IMR-90 (cell line): ENCODE results near the gene TIMM17B. TPM values are rescaled to one million over a fixed set of nuclear protein-coding genes. Genes with fewer than 3 reads are reported as not detected.

Experiments
- ATAC-seq: fragments of 200-7000 bp; cut with Tn5 transposase; 2 replicates; pipeline ENCODE4 v1.9.1; 2020; ENCODE audit warnings: low read depth, mild to moderate bottlenecking, moderate library complexity
- BruUV-seq: library from RNA; stranded (reverse); fragments of 400-500 nt; replicated peaks from 2 replicates; lab custom pipeline; 2021; lab: Mats Ljungman, UMichigan
- CTCF ChIA-PET: fragments of 300-600 bp; formaldehyde crosslinking; extraction: SDS; loops from one replicate; lab custom pipeline; 2021; ENCODE audit warnings: antibody characterized with exemption; lab: Yijun Ruan, JAX
- POLR2A ChIA-PET: fragments of 300-600 bp; sonication (Branson Sonifier 250); formaldehyde crosslinking; loops from one replicate; lab custom pipeline; 2022; ENCODE audit warnings: antibody characterized with exemption; ENCODE audit not compliant: unreplicated experiment; lab: Charles Lee
- DNase-seq: peaks from one replicate; pipeline ENCODE4 v3.0.0; 2013
- H2AFZ ChIP-seq: replicated peaks from 2 replicates; pipeline ENCODE3; 2013; ENCODE audit warnings: low read length, mild to moderate bottlenecking; ENCODE audit not compliant: poor library complexity
- H2AK5ac ChIP-seq: 2 replicates; pipeline ENCODE4 v1.6.1; 2013; ENCODE audit warnings: low read depth, low read length, inconsistent platforms
- H2AK9ac ChIP-seq: replicated peaks from 2 replicates; pipeline ENCODE3; 2013; ENCODE audit warnings: mild to moderate bottlenecking, low read depth, low read length, moderate library complexity; ENCODE audit not compliant: poor library complexity
- H2BK120ac ChIP-seq: 2 replicates; pipeline ENCODE4 v1.6.1; 2013; ENCODE audit warnings: low read depth, low read length, inconsistent platforms
- H2BK15ac ChIP-seq: 3 replicates; pipeline ENCODE4 v1.6.1; 2013; ENCODE audit warnings: low read depth, low read length, inconsistent platforms
- H2BK20ac ChIP-seq: 2 replicates; pipeline ENCODE4 v1.6.1; 2013; ENCODE audit warnings: low read depth, mild to moderate bottlenecking, inconsistent platforms, low read length, moderate library complexity
- H2BK5ac ChIP-seq: 2 replicates; pipeline ENCODE4 v1.6.1; 2013; ENCODE audit warnings: mild to moderate bottlenecking, low read depth, low read length, inconsistent platforms; ENCODE audit not compliant: poor library complexity, severe bottlenecking
- H3K14ac ChIP-seq: replicated peaks from 2 replicates; pipeline ENCODE4 v1.6.1; 2013; ENCODE audit warnings: low read depth, low read length, inconsistent platforms
- H3K18ac ChIP-seq: 2 replicates; pipeline ENCODE4 v1.6.1; 2013; ENCODE audit warnings: low read depth, low read length, control low read depth
- H3K23ac ChIP-seq: 2 replicates; pipeline ENCODE4 v1.6.1; 2013; ENCODE audit warnings: low read depth, low read length, inconsistent platforms
- H3K27ac ChIP-seq: 2 replicates; pipeline ENCODE4 v1.5.1; 2013; ENCODE audit warnings: mild to moderate bottlenecking, control low read depth, low read length; ENCODE audit not compliant: insufficient read depth
- H3K27me3 ChIP-seq: 2 replicates; pipeline ENCODE4 v1.6.1; 2013; ENCODE audit warnings: low read length; ENCODE audit not compliant: control insufficient read depth, insufficient read depth
- H3K36me3 ChIP-seq: 2 replicates; pipeline ENCODE4 v1.6.1; 2013; ENCODE audit warnings: low read length, mixed read lengths; ENCODE audit not compliant: control insufficient read depth, insufficient read depth
- H3K4ac ChIP-seq: 2 replicates; pipeline ENCODE4 v1.6.1; 2013; ENCODE audit warnings: low read depth, low read length, inconsistent platforms
- H3K4me1 ChIP-seq: 2 replicates; pipeline ENCODE4 v1.6.1; 2013; ENCODE audit warnings: low read length, mixed read lengths; ENCODE audit not compliant: control insufficient read depth, insufficient read depth
- H3K4me2 ChIP-seq: 2 replicates; pipeline ENCODE4 v1.6.1; 2013; ENCODE audit warnings: low read depth, mild to moderate bottlenecking, control low read depth, low read length, moderate library complexity
- H3K4me3 ChIP-seq: 2 replicates; pipeline ENCODE4 v1.5.1; 2013; ENCODE audit warnings: low read depth, mild to moderate bottlenecking, control low read depth, low read length, moderate library complexity; ENCODE audit not compliant: insufficient read depth
- H3K56ac ChIP-seq: 2 replicates; pipeline ENCODE4 v1.6.1; 2013; ENCODE audit warnings: low read length, inconsistent platforms; ENCODE audit not compliant: insufficient read depth; ENCODE audit errors: extremely low read depth
- H3K79me1 ChIP-seq, 2 experiments: 2 replicates each; pipeline ENCODE4 v1.6.1; 2013; ENCODE audit warnings: low read length in 2 of 2, inconsistent platforms in 1 of 2, low read depth in 1 of 2
- H3K9ac ChIP-seq: 2 replicates; pipeline ENCODE4 v1.6.1; 2013; ENCODE audit warnings: low read depth, low read length, control low read depth
- H3K9me1 ChIP-seq: 2 replicates; pipeline ENCODE4 v1.6.1; 2013; ENCODE audit warnings: low read length, inconsistent platforms; ENCODE audit not compliant: insufficient read depth
- H3K9me3 ChIP-seq: 2 replicates; pipeline ENCODE4 v1.6.1; 2013; ENCODE audit warnings: low read length; ENCODE audit not compliant: control insufficient read depth, insufficient read depth
- H4K20me1 ChIP-seq: 2 replicates; pipeline ENCODE4 v1.6.1; 2013; ENCODE audit warnings: low read length, inconsistent platforms; ENCODE audit not compliant: insufficient read depth
- H4K5ac ChIP-seq: 2 replicates; pipeline ENCODE4 v1.6.1; 2013; ENCODE audit warnings: mild to moderate bottlenecking, low read depth, low read length, control low read depth
- H4K8ac ChIP-seq, 2 experiments: 2 replicates each; pipeline ENCODE4 v1.6.1; 2013; ENCODE audit warnings: low read depth in 2 of 2, low read length in 2 of 2, control low read depth in 1 of 2, inconsistent platforms in 1 of 2
- H4K91ac ChIP-seq: 2 replicates; pipeline ENCODE4 v1.6.1; 2013; ENCODE audit warnings: low read depth, low read length, inconsistent platforms; ENCODE audit not compliant: insufficient read depth
- BHLHE40 ChIP-seq: fragments of 150-350 bp; IDR thresholded peaks from 2 replicates; pipeline ENCODE4 v1.6.1; 2016; ENCODE audit warnings: mild to moderate bottlenecking, low read depth, low read length
- CHD1 ChIP-seq: IDR thresholded peaks from 2 replicates; pipeline ENCODE4 v1.6.1; 2012; ENCODE audit warnings: low read depth, low read length, improper control_type of control experiment
- MAFK ChIP-seq: IDR thresholded peaks from 2 replicates; pipeline ENCODE4 v1.6.1; 2012; ENCODE audit warnings: low read depth, low read length, improper control_type of control experiment
- MAZ ChIP-seq: IDR thresholded peaks from 2 replicates; pipeline ENCODE4 v1.6.1; 2012; ENCODE audit warnings: low read depth, mild to moderate bottlenecking, low read length, improper control_type of control experiment, moderate library complexity, borderline replicate concordance
- MXI1 ChIP-seq: IDR thresholded peaks from 2 replicates; pipeline ENCODE4 v1.6.1; 2012; ENCODE audit warnings: low read depth, mild to moderate bottlenecking, low read length, moderate library complexity, borderline replicate concordance
- NFE2L2 ChIP-seq: fragments of 150-350 bp; IDR thresholded peaks from 2 replicates; pipeline ENCODE4 v1.6.1; 2016; ENCODE audit warnings: low read depth, mild to moderate bottlenecking, low read length
- POLR2A ChIP-seq: IDR thresholded peaks from 2 replicates; pipeline ENCODE4 v1.6.1; 2012; ENCODE audit warnings: mild to moderate bottlenecking, low read depth, low read length
- RAD21 ChIP-seq: IDR thresholded peaks from 2 replicates; pipeline ENCODE4 v1.6.1; 2012; ENCODE audit warnings: low read length, improper control_type of control experiment
- RCOR1 ChIP-seq: IDR thresholded peaks from 2 replicates; pipeline ENCODE4 v1.6.1; 2012; ENCODE audit warnings: mild to moderate bottlenecking, low read length, improper control_type of control experiment; ENCODE audit not compliant: insufficient replicate concordance
- SMC3 ChIP-seq: fragments of 150-350 bp; IDR thresholded peaks from 2 replicates; pipeline ENCODE4 v1.6.1; 2016; ENCODE audit warnings: low read depth, mild to moderate bottlenecking, antibody characterized with exemption, low read length, moderate library complexity
- USF2 ChIP-seq: fragments of 150-350 bp; IDR thresholded peaks from 2 replicates; pipeline ENCODE4 v1.6.1; 2017; ENCODE audit warnings: mild to moderate bottlenecking, antibody characterized with exemption, low read length, low read depth
- WGBS, 2 experiments: methylation state at CpG; one replicate each; pipeline versions ENCODE4 v1.1.5 to v1.1.7; 2013; ENCODE audit warnings: missing lambda C conversion rate in 2 of 2; ENCODE audit not compliant: insufficient read length in 1 of 2; ENCODE audit errors: extremely low coverage in 2 of 2; 5-methylcytosine and 5-hydroxymethylcytosine counted together
- dilution Hi-C: fragments of 300-500 bp; cut with HindIII; formaldehyde crosslinking; loops from one replicate; pipeline ENCODE4 v1.14.3; 2018; ENCODE audit warnings: low sequenced_read_pairs; ENCODE audit not compliant: unreplicated experiment
- in situ Hi-C: fragments of 300-500 bp; cut with MboI; formaldehyde crosslinking; loops from 3 replicates; pipeline ENCODE4 v1.14.3; 2019; ENCODE audit warnings: low sequenced_read_pairs, inconsistent platforms, mixed read lengths
- intact Hi-C: fragments of 100-400 bp; cut with micrococcal nuclease; formaldehyde crosslinking; loops from 2 replicates; pipeline ENCODE4 v1.10.0; 2022
- polyA plus RNA-seq, 3 experiments: library from polyadenylated mRNA; depleted of rRNA; stranded (reverse); fragments of >200 nt; gene quantifications; 2 replicates each; pipeline ENCODE4 v1.2.3, GENCODE V29; 2012; ENCODE audit warnings: low replicate concordance in 1 of 3
- total RNA-seq: library from RNA; depleted of rRNA; stranded (reverse); fragments of >200 nt; gene quantifications from 2 replicates; pipeline ENCODE4 v1.2.3, GENCODE V29; 2012

The TIMM17B gene
- total and polyA plus RNA-seq, 2 of the 4 experiments (the other 2 are of a cell fraction) = 28.7 to 73.6 TPM

- TF ChIP-seq CHD1 (no peak), USF2 (no peak), MAZ (no peak), NFE2L2 (no peak), MXI1 (no peak), POLR2A (no peak), RCOR1 (no peak), RAD21 (0 out of 2 replicates have a peak, but pooled peaks have one; percentile 17), MAFK (no peak), SMC3 (peak; percentile 13; the same call in 1 of the 2 replicates), BHLHE40 (no peak)
Observed at GRCh38 chrX:48854898-48855297, 42.7 kb downstream of the TIMM17B start.

More at GRCh38 chrX:48854898-48855297, 42.7 kb downstream of the TIMM17B start:
- in situ Hi-C loops = no loop called here
- no peak overlapping the region for H2AK9ac ChIP-seq
- H3K9me1 ChIP-seq = no peaks in the 10 kb centered on the region
- intact Hi-C loops = no loop called here
- ChIA-PET POLR2A (no interaction called here), CTCF (no interaction called here)
- WGBS, 2 experiments = no CpG with 5 or more reads among the region's 5 CpGs
- H3K9ac ChIP-seq = no peak overlapping the region
- H4K91ac ChIP-seq = no peak overlapping the region
- no peaks in the 10 kb centered on the region for H4K20me1 ChIP-seq
- no peaks in the 10 kb centered on the region for H3K4me1 ChIP-seq
- H2AFZ ChIP-seq = no peak overlapping the region
- no peak overlapping the region for H4K5ac ChIP-seq
- no peak for DNase-seq
- no peak overlapping the region for H2AK5ac ChIP-seq
- no peak overlapping the region for H3K4me3 ChIP-seq
- no peak overlapping the region for H2BK5ac ChIP-seq
- dilution Hi-C loops = no loop called here
- H3K4me2 ChIP-seq = no peak overlapping the region
- H3K4ac ChIP-seq = no peak overlapping the region
- H3K79me1 ChIP-seq = no peaks in the 10 kb centered on the region
- H3K27ac ChIP-seq = no peak overlapping the region
- no peaks in the 10 kb centered on the region for H3K36me3 ChIP-seq
- H3K56ac ChIP-seq = no peak overlapping the region
- no peak overlapping the region for H4K8ac ChIP-seq
- H3K18ac ChIP-seq = no peak overlapping the region
- H2BK120ac ChIP-seq = no peak overlapping the region
- no peak overlapping the region for H3K23ac ChIP-seq
- H3K27me3 ChIP-seq = peaks cover 4% of the 10 kb centered on the region
- no peak overlapping the region for H2BK15ac ChIP-seq
- no TSS peak for BruUV-seq
- H3K14ac ChIP-seq = no peak overlapping the region
- ATAC-seq = no peak
- no peaks in the 10 kb centered on the region; the same call in 1 of the 2 replicates for H3K9me3 ChIP-seq
- no peak overlapping the region for H2BK20ac ChIP-seq
